Measurements from ENCODE around the gene IRAG1.

IRAG1 gene

GRCh38 chr11:10678101-10678500 is 15.5 kb downstream of the IRAG1 start:
- Histone ChIP-seq H3K36me3 (ENCODE audit: low read length) (no peaks in the 10 kb centered on the region), H3K9me3 (ENCODE audit: insufficient read depth, low read length) (no peaks in the 10 kb centered on the region), H2AFZ (ENCODE audit: low read depth, low read length, severe bottlenecking) (no peak overlapping the region), H3K9me2 (replicated peaks; ENCODE audit: insufficient read depth, low read length) (no peaks in the 10 kb centered on the region), H3K27me3 (ENCODE audit: low read length) (no peaks in the 10 kb centered on the region), H3K4me2 (ENCODE audit: low read depth, low read length, poor library complexity, severe bottlenecking) (no peak overlapping the region), H3K9ac (ENCODE audit: low read length) (no peak overlapping the region), H3K4me3 (ENCODE audit: insufficient read depth, low read length, poor library complexity, severe bottlenecking) (no peak overlapping the region), H4K20me1 (ENCODE audit: low read depth, low read length) (no peaks in the 10 kb centered on the region), H3K79me2 (ENCODE audit: insufficient read depth, low read length) (no peaks in the 10 kb centered on the region), H3K27ac (ENCODE audit: low read depth, low read length) (no peak overlapping the region), H3F3A (ENCODE audit: insufficient read depth) (no peaks in the 10 kb centered on the region)
- TF ChIP-seq EZH2phosphoT487 (conservative IDR thresholded peaks at IDR 0.05; ENCODE audit: low read length), result no peak
- TF ChIP-seq, protein P1, sequence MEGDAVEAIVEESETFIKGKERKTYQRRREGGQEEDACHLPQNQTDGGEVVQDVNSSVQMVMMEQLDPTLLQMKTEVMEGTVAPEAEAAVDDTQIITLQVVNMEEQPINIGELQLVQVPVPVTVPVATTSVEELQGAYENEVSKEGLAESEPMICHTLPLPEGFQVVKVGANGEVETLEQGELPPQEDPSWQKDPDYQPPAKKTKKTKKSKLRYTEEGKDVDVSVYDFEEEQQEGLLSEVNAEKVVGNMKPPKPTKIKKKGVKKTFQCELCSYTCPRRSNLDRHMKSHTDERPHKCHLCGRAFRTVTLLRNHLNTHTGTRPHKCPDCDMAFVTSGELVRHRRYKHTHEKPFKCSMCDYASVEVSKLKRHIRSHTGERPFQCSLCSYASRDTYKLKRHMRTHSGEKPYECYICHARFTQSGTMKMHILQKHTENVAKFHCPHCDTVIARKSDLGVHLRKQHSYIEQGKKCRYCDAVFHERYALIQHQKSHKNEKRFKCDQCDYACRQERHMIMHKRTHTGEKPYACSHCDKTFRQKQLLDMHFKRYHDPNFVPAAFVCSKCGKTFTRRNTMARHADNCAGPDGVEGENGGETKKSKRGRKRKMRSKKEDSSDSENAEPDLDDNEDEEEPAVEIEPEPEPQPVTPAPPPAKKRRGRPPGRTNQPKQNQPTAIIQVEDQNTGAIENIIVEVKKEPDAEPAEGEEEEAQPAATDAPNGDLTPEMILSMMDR (IDR thresholded peaks at IDR 0.05; ENCODE audit: insufficient read depth, low read length, poor library complexity, severe bottlenecking), result no peak

GRCh38 chr11:10676919-10677318 is 16.6 kb downstream of the IRAG1 start:
- no peaks in the 10 kb centered on the region for H3K79me2 ChIP-seq (ENCODE audit: insufficient read depth, low read length)
- no peak overlapping the region for H2AFZ ChIP-seq (ENCODE audit: low read depth, low read length, severe bottlenecking)
- H3K27ac ChIP-seq (ENCODE audit: low read depth, low read length), result no peak overlapping the region
- H3K4me2 ChIP-seq (ENCODE audit: low read depth, low read length, poor library complexity, severe bottlenecking), result no peak overlapping the region
- H3K9ac ChIP-seq (ENCODE audit: low read length), result no peak overlapping the region
- H4K20me1 ChIP-seq (ENCODE audit: low read depth, low read length), result no peaks in the 10 kb centered on the region
- no peaks in the 10 kb centered on the region for H3K9me2 ChIP-seq (replicated peaks; ENCODE audit: insufficient read depth, low read length)
- no peaks in the 10 kb centered on the region for H3K36me3 ChIP-seq (ENCODE audit: low read length)
- TF ChIP-seq, protein P1 (IDR thresholded peaks at IDR 0.05; ENCODE audit: insufficient read depth, low read length, poor library complexity, severe bottlenecking), result no peak
- TF ChIP-seq EZH2phosphoT487 (conservative IDR thresholded peaks at IDR 0.05; ENCODE audit: low read length), result no peak
- no peaks in the 10 kb centered on the region for H3F3A ChIP-seq (ENCODE audit: insufficient read depth)
- no peaks in the 10 kb centered on the region for H3K9me3 ChIP-seq (ENCODE audit: insufficient read depth, low read length)
- no peak overlapping the region for H3K4me3 ChIP-seq (ENCODE audit: insufficient read depth, low read length, poor library complexity, severe bottlenecking)
- H3K27me3 ChIP-seq (ENCODE audit: low read length), result no peaks in the 10 kb centered on the region

- no peak overlapping the region for H3K27ac ChIP-seq (ENCODE audit: low read depth, low read length)
- H3K4me3 ChIP-seq (ENCODE audit: insufficient read depth, low read length, poor library complexity, severe bottlenecking), result no peak overlapping the region
- no peak overlapping the region for H3K4me2 ChIP-seq (ENCODE audit: low read depth, low read length, poor library complexity, severe bottlenecking)
- TF ChIP-seq, protein P1 (IDR thresholded peaks at IDR 0.05; ENCODE audit: insufficient read depth, low read length, poor library complexity, severe bottlenecking), result no peak
- TF ChIP-seq EZH2phosphoT487 (conservative IDR thresholded peaks at IDR 0.05; ENCODE audit: low read length), result no peak
- H3K9me2 ChIP-seq (replicated peaks; ENCODE audit: insufficient read depth, low read length), result no peaks in the 10 kb centered on the region
- no peak overlapping the region for H3K9ac ChIP-seq (ENCODE audit: low read length)
- no peaks in the 10 kb centered on the region for H3K36me3 ChIP-seq (ENCODE audit: low read length)
- no peaks in the 10 kb centered on the region for H4K20me1 ChIP-seq (ENCODE audit: low read depth, low read length)
- H2AFZ ChIP-seq (ENCODE audit: low read depth, low read length, severe bottlenecking), result no peak overlapping the region
- H3K79me2 ChIP-seq (ENCODE audit: insufficient read depth, low read length), result no peaks in the 10 kb centered on the region
- H3K27me3 ChIP-seq (ENCODE audit: low read length), result no peaks in the 10 kb centered on the region
- H3F3A ChIP-seq (ENCODE audit: insufficient read depth), result no peaks in the 10 kb centered on the region
- H3K9me3 ChIP-seq (ENCODE audit: insufficient read depth, low read length), result no peaks in the 10 kb centered on the region
These were observed 18.6 kb downstream of the IRAG1 start for GRCh38 chr11:10674911-10675440.
